EL (cell line): ENCODE results near the gene GRP.

Experiments used
- DNase-seq: peaks from one replicate; pipeline ENCODE4 v3.0.0-alpha.2; 2016

GRP gene

DNA sequence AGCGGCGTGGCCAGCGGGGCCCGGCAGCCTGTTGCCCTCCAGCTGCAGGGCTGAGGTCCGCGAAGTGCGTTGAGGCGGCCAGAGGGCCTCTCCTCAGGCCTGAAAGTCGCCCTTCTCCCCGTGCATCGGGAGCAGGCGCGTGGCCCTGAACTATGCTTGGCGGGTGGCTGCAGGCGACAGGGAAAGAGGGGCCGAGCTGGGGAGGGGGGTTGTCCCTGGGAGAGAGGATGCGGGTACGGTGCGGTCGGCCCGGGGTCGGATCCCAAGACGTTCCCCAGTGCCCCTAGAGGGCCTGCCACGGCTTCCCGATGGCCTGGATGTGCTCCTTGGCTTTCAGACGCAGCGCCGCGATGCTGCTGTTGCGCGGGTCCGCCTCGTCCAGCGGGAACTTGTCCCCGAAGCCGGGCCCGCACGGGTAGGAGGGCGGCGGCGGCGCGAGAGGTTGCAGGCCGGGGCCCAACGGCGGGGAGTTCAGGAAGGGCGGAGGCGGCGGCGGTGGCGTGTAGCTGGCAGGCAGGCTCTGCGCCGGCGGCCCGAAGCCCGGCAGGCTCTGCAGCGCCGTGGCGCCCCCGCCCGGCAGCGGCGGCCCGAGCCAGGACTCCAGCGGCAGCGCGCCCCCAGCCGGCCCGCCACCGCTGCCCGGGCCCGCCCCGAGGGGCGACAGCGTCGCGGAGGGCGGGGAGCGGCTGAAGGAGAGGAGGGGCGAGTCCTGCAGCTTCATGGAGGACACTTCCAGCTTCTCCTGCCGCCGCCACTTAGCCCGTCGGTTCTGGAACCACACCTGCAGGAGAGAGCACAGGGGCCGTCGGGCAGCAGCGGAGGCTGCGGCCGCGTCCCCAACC is 49.0 kb downstream of the GRP start:
- no peak for DNase-seq

GRCh38 chr18:59269563-59270119 is 49.7 kb downstream of the GRP start:
- no peak for DNase-seq

- no peak for DNase-seq
Measured at GRCh38 chr18:59270689-59271257, 50.8 kb downstream of the GRP start.

DNA sequence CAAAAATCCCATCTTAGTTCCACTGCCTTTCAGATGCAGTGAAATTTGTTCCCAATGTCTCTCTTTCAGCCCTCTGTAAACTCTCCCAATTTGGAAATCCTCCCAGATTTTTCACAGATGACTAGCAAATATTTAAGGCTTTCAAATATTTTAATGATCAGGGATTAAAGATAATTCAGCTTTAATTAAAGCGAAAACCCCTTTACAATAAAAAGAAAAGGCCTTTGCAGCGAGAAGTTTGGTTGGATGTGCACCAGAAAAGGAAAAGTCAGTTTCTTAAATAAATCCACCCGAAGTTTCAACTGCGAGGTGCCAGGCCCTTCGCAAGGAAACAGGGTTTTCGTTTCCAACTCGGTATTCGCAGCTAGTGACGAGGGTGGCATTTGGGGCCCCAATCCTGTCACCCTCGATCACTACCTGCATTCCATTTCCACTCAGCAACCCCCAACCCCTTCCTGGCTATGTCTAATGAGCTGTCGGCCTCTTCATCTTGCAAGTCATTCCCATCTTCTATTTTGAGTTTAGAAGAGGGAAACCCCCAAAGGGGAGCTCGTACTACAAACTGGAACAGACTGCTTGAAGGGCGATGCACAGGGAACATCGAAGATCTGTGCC is 51.8 kb downstream of the GRP start:
- DNase-seq = no peak

DNA sequence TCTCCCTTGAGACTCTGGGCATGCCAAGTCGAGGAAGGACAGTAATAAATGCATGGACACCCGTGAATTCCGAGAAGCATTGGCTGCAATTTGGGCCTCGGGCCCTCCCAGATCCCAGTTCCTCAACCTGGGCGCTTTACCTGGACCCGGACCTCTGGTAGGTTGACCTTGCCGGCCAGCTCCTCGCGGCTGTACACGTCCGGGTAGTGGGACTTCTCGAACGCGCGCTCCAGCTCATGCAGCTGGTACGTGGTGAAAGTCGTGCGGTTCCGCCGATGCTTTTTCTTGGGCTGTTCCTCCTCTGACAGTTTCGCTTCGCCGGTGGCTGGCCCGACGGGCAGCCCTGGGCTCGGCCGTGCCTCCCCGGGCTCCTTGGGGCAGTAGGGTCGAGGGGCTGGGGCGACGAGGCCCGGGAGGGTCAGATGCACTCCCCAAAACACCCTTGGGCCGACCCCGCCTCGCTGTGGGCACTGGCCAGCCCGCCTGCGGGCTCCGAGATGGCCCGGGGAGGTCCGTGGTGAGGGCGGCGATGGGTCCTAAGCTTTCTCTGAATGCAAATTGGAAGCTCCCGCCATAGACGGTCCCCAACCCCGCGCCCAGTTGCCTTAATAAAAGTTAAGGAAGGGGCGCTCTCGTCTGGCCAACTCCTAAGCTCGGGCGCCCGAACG is 52.4 kb downstream of the GRP start:
- no peak for DNase-seq

- peak; percentile 63 for DNase-seq
Measured at GRCh38 chr18:59272891-59273758, 53.2 kb downstream of the GRP start, which contains the start of gene RAX. TSS of gene RAX (minus strand) at chr18:59273454. CDS start at chr18:59273206, 248 bp downstream.

DNA sequence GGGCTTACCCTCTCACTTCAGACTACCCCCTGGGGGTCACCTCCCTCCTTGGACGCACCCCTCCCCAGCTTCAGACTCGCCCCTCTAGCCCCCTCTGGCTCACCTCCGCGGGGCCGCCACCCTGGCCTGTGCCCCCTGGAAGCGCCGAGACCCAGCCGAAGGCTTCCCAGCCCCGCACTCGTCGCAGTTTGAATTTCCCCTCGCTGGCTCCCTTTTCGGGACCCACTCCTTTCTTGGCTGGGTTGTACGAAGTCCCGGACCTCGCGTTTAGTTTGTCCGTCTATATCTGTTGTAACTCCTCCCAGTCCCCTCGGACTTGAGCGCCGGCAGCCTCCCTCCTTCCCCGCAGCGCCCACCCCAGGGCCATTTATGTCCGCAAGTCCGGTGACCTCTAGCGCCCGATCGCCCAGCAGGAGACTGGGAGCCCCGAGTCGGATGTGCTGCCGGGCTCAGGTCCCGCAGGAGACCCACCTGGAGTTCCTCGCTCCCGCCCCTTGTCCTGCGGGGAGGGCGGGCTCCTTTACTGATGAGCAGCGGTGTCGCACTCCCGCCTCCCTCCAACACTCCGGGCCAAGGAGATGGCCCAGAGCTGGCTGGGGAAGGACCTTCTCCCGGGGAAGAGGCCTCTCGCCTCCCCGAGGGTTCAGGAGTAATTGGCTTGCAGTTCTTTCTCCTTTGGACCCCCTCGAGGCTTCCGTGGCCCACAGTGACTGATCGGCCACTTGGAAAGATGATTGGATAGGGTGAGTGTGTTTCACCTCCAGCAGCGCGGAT is 54.0 kb downstream of the GRP start:
- no peak for DNase-seq

- DNase-seq = no peak
Measured at GRCh38 chr18:59274533-59274928, 54.6 kb downstream of the GRP start.

- DNase-seq = no peak
Measured at GRCh38 chr18:59275406-59275949, 55.5 kb downstream of the GRP start.

GRCh38 chr18:59276047-59276446 is 56.1 kb downstream of the GRP start:
- DNase-seq = no peak

- DNase-seq = no peak
Measured at GRCh38 chr18:59278793-59279192, 58.8 kb downstream of the GRP start.

DNA sequence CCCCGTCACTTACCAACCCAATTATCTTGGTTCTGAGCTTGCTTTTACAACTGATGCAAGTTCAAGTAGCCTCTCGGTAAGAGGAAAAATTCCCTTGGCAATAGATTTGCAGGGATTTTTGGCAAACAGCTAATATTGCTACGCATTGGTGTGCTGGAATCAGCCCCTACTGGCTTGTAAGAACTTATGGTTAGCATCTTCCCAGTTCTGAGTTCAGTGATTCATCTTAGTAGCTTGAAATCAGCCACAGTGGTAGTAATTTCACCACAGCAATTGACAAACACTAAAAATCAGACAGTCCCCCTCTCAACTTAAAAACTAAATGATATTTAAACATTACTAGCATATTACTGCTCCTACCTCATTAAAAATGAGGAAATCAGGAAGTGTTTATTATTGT is 59.2 kb downstream of the GRP start:
- DNase-seq = no peak

GRCh38 chr18:59279722-59280121 is 59.8 kb downstream of the GRP start:
- DNase-seq = no peak
